B cell (primary cell): Measurements from ENCODE around the gene ACAP3. TPM values are rescaled to one million over a fixed set of nuclear protein-coding genes. Genes with fewer than 3 reads are reported as not detected.

Experiments used
- ATAC-seq: fragments of 200-7000 bp; cut with Tn5 transposase; one replicate; pipeline ENCODE4 v1.10.0; 2021; ENCODE audit warnings: low read depth, mild to moderate bottlenecking, moderate number of reproducible peaks, moderate library complexity
- CTCF ChIA-PET: fragments of 350-600 bp; sonication (Branson Sonifier 250); formaldehyde crosslinking; loops from one replicate; lab custom pipeline; 2021; ENCODE audit warnings: antibody characterized with exemption, inconsistent platforms; lab: Charles Lee
- POLR2A ChIA-PET: fragments of 350-600 bp; sonication (Branson Sonifier 250); formaldehyde crosslinking; loops from one replicate; lab custom pipeline; 2021; ENCODE audit warnings: antibody characterized with exemption; lab: Charles Lee
- DNase-seq: peaks from one replicate; pipeline ENCODE4 v3.0.0; 2013
- H2AFZ ChIP-seq: 2 replicates; pipeline ENCODE4 v1.6.1; 2012; ENCODE audit warnings: mild to moderate bottlenecking, low read depth, low read length; ENCODE audit not compliant: insufficient read depth, poor library complexity, severe bottlenecking
- H3K27ac ChIP-seq, 2 donors: 1 replicate in 1 of 2; 2 replicates in 1 of 2; pipeline ENCODE4 v1.5.1; 2012 to 2013; ENCODE audit warnings: low read length in 2 of 2, mild to moderate bottlenecking in 2 of 2, moderate library complexity in 1 of 2
- H3K27me3 ChIP-seq, 4 experiments: fragments of 200-600 bp in 1 of 4; sonication (generic) in 1 of 4; replicated peaks in 1 of 4; 1 replicate in 2 of 4; 2 replicates in 2 of 4; pipeline versions ENCODE4 v1.6.1 to v1.7.0; 2013 to 2016; ENCODE audit warnings: low read length in 3 of 4, mild to moderate bottlenecking in 2 of 4, mixed read lengths in 1 of 4, moderate library complexity in 1 of 4; ENCODE audit not compliant: insufficient read depth in 4 of 4, control insufficient read depth in 3 of 4; ENCODE audit errors: control extremely low read depth in 1 of 4
- H3K36me3 ChIP-seq, 2 experiments: replicated peaks in 1 of 2; 1 replicate in 1 of 2; 2 replicates in 1 of 2; pipeline versions ENCODE4 v1.6.1 to v1.7.1; 2013; ENCODE audit warnings: low read length in 1 of 2; ENCODE audit not compliant: insufficient read depth in 2 of 2, control insufficient read depth in 1 of 2; ENCODE audit errors: control extremely low read depth in 1 of 2, extremely low read depth in 1 of 2
- H3K4me1 ChIP-seq, 2 donors: fragments of 200-600 bp in 1 of 2; sonication (generic) in 1 of 2; 1 replicate in 1 of 2; 2 replicates in 1 of 2; pipeline versions ENCODE4 v1.5.1 to v1.6.1; 2013 to 2017; ENCODE audit warnings: low read length in 2 of 2; ENCODE audit not compliant: control insufficient read depth in 2 of 2, insufficient read depth in 2 of 2
- H3K4me2 ChIP-seq: replicated peaks from 2 replicates; pipeline ENCODE3; 2012; ENCODE audit warnings: mild to moderate bottlenecking, low read depth, low read length; ENCODE audit not compliant: poor library complexity, severe bottlenecking
- H3K4me3 ChIP-seq, 5 experiments: fragments of 200-600 bp in 1 of 5; sonication (generic) in 1 of 5; 1 replicate in 3 of 5; 2 replicates in 2 of 5; pipeline versions ENCODE4 v1.5.1 to v1.7.0; 2011 to 2016; ENCODE audit warnings: low read length in 4 of 5, mild to moderate bottlenecking in 4 of 5, low read depth in 2 of 5, control low read depth in 1 of 5, moderate library complexity in 1 of 5; ENCODE audit not compliant: insufficient read depth in 1 of 5; ENCODE audit errors: control extremely low read depth in 1 of 5, extremely low read depth in 1 of 5
- H3K79me2 ChIP-seq: fragments of 200-600 bp; sonication (generic); one replicate; pipeline ENCODE4 v1.6.0; 2016; ENCODE audit warnings: low read length; ENCODE audit not compliant: control insufficient read depth, insufficient read depth
- H3K9ac ChIP-seq: fragments of 200-600 bp; sonication (generic); 2 replicates; pipeline ENCODE4 v1.6.1; 2017; ENCODE audit warnings: mild to moderate bottlenecking, low read length, moderate library complexity
- H3K9me3 ChIP-seq, 3 donors: one replicate each; pipeline versions ENCODE4 v1.6.1 to v1.7.1; 2013; ENCODE audit warnings: low read length in 2 of 3; ENCODE audit not compliant: control insufficient read depth in 2 of 3, insufficient read depth in 1 of 3; ENCODE audit errors: control extremely low read depth in 1 of 3
- H4K20me1 ChIP-seq: 2 replicates; pipeline ENCODE4 v1.6.0; 2012; ENCODE audit warnings: mild to moderate bottlenecking, low read length; ENCODE audit not compliant: insufficient read depth, control insufficient read depth, poor library complexity, severe bottlenecking
- H3K27ac Mint-ChIP-seq: one replicate; pipeline ENCODE4 v1.8.0; 2021; ENCODE audit warnings: mixed read lengths
- H3K27me3 Mint-ChIP-seq: one replicate; pipeline ENCODE4 v1.8.0; 2021; ENCODE audit warnings: mixed read lengths
- H3K4me1 Mint-ChIP-seq: one replicate; pipeline ENCODE4 v1.8.0; 2021; ENCODE audit warnings: mixed read lengths
- H3K4me3 Mint-ChIP-seq: one replicate; pipeline ENCODE4 v1.8.0; 2021; ENCODE audit warnings: mixed read lengths
- H3K9me3 Mint-ChIP-seq: one replicate; pipeline ENCODE4 v1.8.0; 2022; ENCODE audit warnings: mixed read lengths; ENCODE audit not compliant: insufficient read depth
- CTCF ChIP-seq: fragments of 200-600 bp; IDR thresholded peaks from one replicate; pipeline ENCODE4 v1.8.0; 2022; ENCODE audit warnings: antibody characterized with exemption, mild to moderate bottlenecking
- EZH2 ChIP-seq: IDR thresholded peaks from 2 replicates; pipeline ENCODE4 v1.6.1; 2012; ENCODE audit warnings: borderline replicate concordance, low read depth, mild to moderate bottlenecking, moderate library complexity, low read length; ENCODE audit not compliant: insufficient read depth, poor library complexity, severe bottlenecking
- WGBS: methylation state at CpG from one replicate; pipeline ENCODE4 v1.1.5; 2013; ENCODE audit warnings: missing lambda C conversion rate; ENCODE audit not compliant: insufficient coverage; 5-methylcytosine and 5-hydroxymethylcytosine counted together
- intact Hi-C: fragments of 100-400 bp; cut with micrococcal nuclease; formaldehyde crosslinking; loops from one replicate; pipeline ENCODE4 v1.10.0; 2022
- polyA plus RNA-seq: library from polyadenylated mRNA; depleted of rRNA; stranded (reverse); fragments of >200 nt; gene quantifications from 2 replicates; pipeline ENCODE4 v1.2.3, GENCODE V29; 2012
- total RNA-seq, 2 donors: library from RNA; stranded (reverse); fragments of 120-200 nt in 1 of 2; gene quantifications; 1 replicate in 1 of 2; 2 replicates in 1 of 2; pipeline versions ENCODE4 v1.2.3 to v1.2.4, GENCODE V29; 2013 to 2022

Gene ACAP3
- total and polyA plus RNA-seq, 2 donors (not counting 1 experiment from before 2014, with no cell fraction given): 40.7 to 124 TPM

DNA sequence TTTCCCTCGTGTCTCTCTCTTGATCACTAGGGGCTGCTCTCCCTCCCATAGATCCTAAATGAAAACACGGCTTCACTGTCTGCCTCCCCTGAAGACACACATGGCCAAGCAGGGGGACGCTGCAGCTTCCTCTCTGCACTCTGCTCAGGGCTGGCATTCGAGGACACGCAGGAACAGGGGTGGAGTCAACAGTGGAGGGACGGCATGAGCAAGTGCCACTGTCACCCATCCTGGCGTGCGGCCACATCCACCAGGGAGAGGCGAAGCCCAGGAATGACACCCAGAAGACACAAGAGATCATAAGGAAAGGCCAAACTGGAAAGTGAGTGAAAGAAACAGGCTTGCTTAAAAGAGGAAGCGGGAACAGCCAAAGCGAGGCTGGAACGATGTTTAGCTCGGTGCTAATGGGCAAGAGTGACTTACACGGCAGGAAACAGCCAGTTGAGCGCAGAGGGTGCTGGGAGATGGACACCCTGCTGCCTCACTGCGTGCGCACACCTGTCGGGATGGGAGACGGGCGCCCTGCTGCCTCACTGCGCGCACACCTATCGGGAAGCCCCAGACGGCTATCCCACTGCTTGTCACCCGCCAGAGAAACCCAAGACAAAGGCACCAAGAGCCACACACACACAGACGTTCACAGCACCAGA, 47.7 kb downstream of the ACAP3 start:
- Histone ChIP-seq H3K36me3 (peaks cover 0 to 61% of the 10 kb centered on the region in 2 experiments), H2AFZ (no peak overlapping the region), H3K4me1 (peaks cover 0 to 4% of the 10 kb centered on the region in 2 donors), H3K79me2 (peaks cover 54% of the 10 kb centered on the region), H3K9ac (no peak overlapping the region), H4K20me1 (peaks cover 73% of the 10 kb centered on the region), H3K27ac (no peak overlapping the region), H3K4me2 (no peak overlapping the region), H3K4me3 (no peak overlapping the region), H3K27me3 (no peaks in the 10 kb centered on the region), H3K9me3 (no peaks in the 10 kb centered on the region)
- H3K27me3 Mint-ChIP-seq: no peaks in the 10 kb centered on the region
- ATAC-seq (peak; percentile 24), DNase-seq (no peak)
- peak overlapping the region; percentile 45 for H3K4me3 Mint-ChIP-seq
- H3K4me1 Mint-ChIP-seq: peaks cover 16% of the 10 kb centered on the region
- TF ChIP-seq CTCF (no peak), EZH2 (no peak)
- H3K9me3 Mint-ChIP-seq: no peaks in the 10 kb centered on the region
- peak overlapping the region; percentile 62 for H3K27ac Mint-ChIP-seq
- 76% methylated on average over 25 of the region's 26 CpGs for WGBS
- CTCF ChIA-PET: interaction anchor here (0.8 to 4.5 kb wide), 3 partner anchors 32 to 227 kb away, joined by 3 to 26 read pairs (median 3); no protein-coding TSS in a partner anchor
- intact Hi-C loops: no loop called here
- POLR2A ChIA-PET: no interaction called here

- no peak overlapping the region for H3K27ac Mint-ChIP-seq
- ATAC-seq: no peak
- WGBS: 98% methylated on average over 18 of the region's 18 CpGs
- DNase-seq: no peak
- Histone ChIP-seq H3K9ac (no peak overlapping the region), H2AFZ (no peak overlapping the region), H3K9me3 (no peaks in the 10 kb centered on the region), H3K79me2 (peaks cover 54% of the 10 kb centered on the region), H3K4me3 (no peak overlapping the region), H3K27ac (no peak overlapping the region), H3K4me2 (no peak overlapping the region), H4K20me1 (peaks cover 68% of the 10 kb centered on the region), H3K27me3 (no peaks in the 10 kb centered on the region), H3K36me3 (peaks cover 0 to 62% of the 10 kb centered on the region in 2 experiments), H3K4me1 (peaks cover 0 to 4% of the 10 kb centered on the region in 2 donors)
- no peak for TF ChIP-seq EZH2
- H3K9me3 Mint-ChIP-seq: no peaks in the 10 kb centered on the region
- CTCF ChIA-PET: interaction anchor here (0.8 to 1.7 kb wide), 2 partner anchors 32 to 227 kb away, joined by 3 read pairs; no protein-coding TSS in a partner anchor
- H3K27me3 Mint-ChIP-seq: no peaks in the 10 kb centered on the region
- intact Hi-C loops: no loop called here
- POLR2A ChIA-PET: no interaction called here
- peaks cover 16% of the 10 kb centered on the region for H3K4me1 Mint-ChIP-seq
- no peak overlapping the region for H3K4me3 Mint-ChIP-seq
Observed at GRCh38 chr1:1259540-1259939, 48.2 kb downstream of the ACAP3 start.
